ENCODE results near the gene GABRG3. TPM values are rescaled to one million over a fixed set of nuclear protein-coding genes. Genes with fewer than 3 reads are reported as not detected.

Gene GABRG3
- total and polyA plus RNA-seq, 7 donors = under 0.01 to 0.28 (median 0.05) TPM; not detected in 3

DNA sequence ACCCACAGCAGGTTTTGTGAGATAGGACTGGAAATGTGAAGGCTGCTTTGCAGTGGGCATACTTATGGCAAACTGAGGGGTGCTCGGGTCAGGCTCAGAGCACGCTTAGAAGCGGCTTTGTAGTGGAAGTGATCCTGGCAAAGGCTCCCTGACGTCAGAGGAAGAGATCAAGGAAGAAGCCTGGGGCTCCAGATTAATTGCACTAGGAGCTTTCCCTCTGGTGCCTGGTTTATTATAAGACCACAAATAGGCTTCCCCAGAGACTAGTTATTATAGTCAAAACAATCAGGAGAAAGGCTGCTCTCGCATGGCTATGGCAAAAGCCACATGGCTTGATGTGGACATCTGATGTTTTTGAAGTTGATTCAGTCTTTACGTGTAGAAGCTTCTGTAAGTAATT, 515.1 kb downstream of the GABRG3 start:
- no peak for TF ChIP-seq POLR2AphosphoS5 (IDR thresholded peaks at IDR 0.05)
- TF ChIP-seq, protein P1, sequence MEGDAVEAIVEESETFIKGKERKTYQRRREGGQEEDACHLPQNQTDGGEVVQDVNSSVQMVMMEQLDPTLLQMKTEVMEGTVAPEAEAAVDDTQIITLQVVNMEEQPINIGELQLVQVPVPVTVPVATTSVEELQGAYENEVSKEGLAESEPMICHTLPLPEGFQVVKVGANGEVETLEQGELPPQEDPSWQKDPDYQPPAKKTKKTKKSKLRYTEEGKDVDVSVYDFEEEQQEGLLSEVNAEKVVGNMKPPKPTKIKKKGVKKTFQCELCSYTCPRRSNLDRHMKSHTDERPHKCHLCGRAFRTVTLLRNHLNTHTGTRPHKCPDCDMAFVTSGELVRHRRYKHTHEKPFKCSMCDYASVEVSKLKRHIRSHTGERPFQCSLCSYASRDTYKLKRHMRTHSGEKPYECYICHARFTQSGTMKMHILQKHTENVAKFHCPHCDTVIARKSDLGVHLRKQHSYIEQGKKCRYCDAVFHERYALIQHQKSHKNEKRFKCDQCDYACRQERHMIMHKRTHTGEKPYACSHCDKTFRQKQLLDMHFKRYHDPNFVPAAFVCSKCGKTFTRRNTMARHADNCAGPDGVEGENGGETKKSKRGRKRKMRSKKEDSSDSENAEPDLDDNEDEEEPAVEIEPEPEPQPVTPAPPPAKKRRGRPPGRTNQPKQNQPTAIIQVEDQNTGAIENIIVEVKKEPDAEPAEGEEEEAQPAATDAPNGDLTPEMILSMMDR (IDR thresholded peaks at IDR 0.05) = no peak
- no peak for TF ChIP-seq POLR2A (IDR thresholded peaks at IDR 0.05)
- TF ChIP-seq EP300 (IDR thresholded peaks at IDR 0.05) = no peak
- DNase-seq = no peak
- H3K36me3 ChIP-seq = no peaks in the 10 kb centered on the region
- WGBS, 2 donors = 71 to 75% methylated on average over 6 of the region's 6 CpGs
- intact Hi-C loops (cut with DNase I) = no loop called here
- H3K27me3 ChIP-seq = no peaks in the 10 kb centered on the region
- H3K9me3 ChIP-seq = peaks cover 0 to 9% (median 0%) of the 10 kb centered on the region in 4 donors
- no peaks in the 10 kb centered on the region for H3K4me1 ChIP-seq
- H3K27ac ChIP-seq = no peak overlapping the region
- no peak overlapping the region for H3K4me3 ChIP-seq

DNA sequence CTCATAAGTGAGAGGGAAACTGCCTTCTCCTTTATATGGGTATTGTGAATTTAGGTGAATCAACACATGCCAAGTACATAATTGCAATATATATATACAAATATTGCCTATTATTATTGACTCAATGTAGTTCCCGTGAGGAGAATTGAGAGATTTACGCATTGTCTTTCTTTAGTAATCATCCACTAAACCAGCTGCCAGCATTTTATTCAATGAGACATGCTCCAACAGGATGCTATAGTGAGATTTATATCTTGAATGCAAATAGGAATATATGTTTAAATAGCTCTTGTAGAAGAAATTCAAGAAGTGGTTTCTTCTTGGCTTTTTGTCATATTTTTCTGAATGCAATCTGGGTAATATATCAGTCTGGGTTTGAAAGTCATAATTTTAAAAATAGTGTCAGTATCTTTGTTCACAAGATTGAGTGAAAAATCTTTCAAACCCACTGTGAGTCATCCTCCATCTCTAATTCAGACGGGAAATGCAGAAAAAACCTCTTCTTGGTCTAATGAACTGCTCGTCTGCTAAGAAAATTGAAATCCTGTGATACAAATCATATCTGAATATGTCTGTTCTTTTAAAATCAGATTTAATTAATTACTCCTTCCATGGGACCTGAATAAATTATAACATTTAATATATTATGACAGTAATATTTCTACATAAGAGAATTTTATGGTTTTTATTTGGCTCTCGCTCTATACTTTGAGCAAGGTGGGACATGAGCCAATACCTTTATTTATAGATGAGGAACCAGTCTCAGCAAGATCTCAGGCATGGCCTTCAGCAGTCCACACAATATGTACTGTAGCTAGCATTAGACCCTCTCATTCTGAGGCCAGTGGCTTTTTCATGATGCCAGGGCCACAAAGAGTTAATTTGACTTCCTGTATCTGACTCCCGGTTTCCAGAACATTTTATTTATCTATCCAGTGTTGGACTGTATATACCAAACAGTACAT, 516.0 kb downstream of the GABRG3 start:
- no peak for DNase-seq
- no peaks in the 10 kb centered on the region for H3K36me3 ChIP-seq
- no peak overlapping the region for H3K27ac ChIP-seq
- peaks cover 0 to 9% (median 0%) of the 10 kb centered on the region in 4 donors for H3K9me3 ChIP-seq
- H3K4me3 ChIP-seq = no peak overlapping the region
- intact Hi-C loops (cut with DNase I) = no loop called here
- 60 to 63% methylated on average over 6 of the region's 6 CpGs for WGBS, 2 donors
- H3K4me1 ChIP-seq = peaks cover 0 to 2% (median 0%) of the 10 kb centered on the region in 4 donors
- H3K27me3 ChIP-seq = no peaks in the 10 kb centered on the region
- no peak for TF ChIP-seq EP300 (IDR thresholded peaks at IDR 0.05)

- WGBS, 2 donors = 81 to 84% methylated on average over 11 of the region's 11 CpGs
- TF ChIP-seq, protein P1 (IDR thresholded peaks at IDR 0.05) = no peak
- TF ChIP-seq POLR2A (IDR thresholded peaks at IDR 0.05) (no peak), POLR2AphosphoS5 (IDR thresholded peaks at IDR 0.05) (no peak), EP300 (IDR thresholded peaks at IDR 0.05) (no peak)
- Histone ChIP-seq H3K27me3 (no peaks in the 10 kb centered on the region), H3K4me3 (no peak overlapping the region), H3K4me1 (peaks cover 0 to 6% (median 2%) of the 10 kb centered on the region in 4 donors), H3K36me3 (no peaks in the 10 kb centered on the region), H3K27ac (no peak overlapping the region), H3K9me3 (peaks cover 0 to 14% (median 0%) of the 10 kb centered on the region in 4 donors)
- DNase-seq = no peak
- intact Hi-C loops (cut with DNase I) = no loop called here
These were observed 516.9 kb downstream of the GABRG3 start for GRCh38 chr15:27487846-27488245.

GRCh38 chr15:27490867-27491595, 520.0 kb downstream of the GABRG3 start:
- peaks cover 0 to 6% (median 2%) of the 10 kb centered on the region in 4 donors for H3K4me1 ChIP-seq
- no peak overlapping the region for H3K4me3 ChIP-seq
- H3K27me3 ChIP-seq = no peaks in the 10 kb centered on the region
- TF ChIP-seq POLR2A (IDR thresholded peaks at IDR 0.05) (no peak), EP300 (IDR thresholded peaks at IDR 0.05) (no peak), POLR2AphosphoS5 (IDR thresholded peaks at IDR 0.05) (no peak)
- TF ChIP-seq, protein P1 (IDR thresholded peaks at IDR 0.05) = no peak
- no peak for DNase-seq
- H3K27ac ChIP-seq = no peak overlapping the region
- intact Hi-C loops (cut with DNase I) = no loop called here
- H3K36me3 ChIP-seq = no peaks in the 10 kb centered on the region
- 77 to 79% methylated on average over 12 of the region's 12 CpGs for WGBS, 2 donors
- peaks cover 0 to 8% (median 0%) of the 10 kb centered on the region in 4 donors for H3K9me3 ChIP-seq
